IPS-18a (cell line): ENCODE results near the gene DNAJB14.

Experiments used
- H3K27ac ChIP-seq: one replicate; pipeline ENCODE4 v1.5.1; 2013; ENCODE audit warnings: low read length
- H3K27me3 ChIP-seq: one replicate; pipeline ENCODE4 v1.6.1; 2013; ENCODE audit warnings: mild to moderate bottlenecking, low read length; ENCODE audit not compliant: control insufficient read depth, insufficient read depth
- H3K36me3 ChIP-seq: one replicate; pipeline ENCODE4 v1.6.1; 2013; ENCODE audit warnings: low read depth, low read length; ENCODE audit not compliant: control insufficient read depth
- H3K4me1 ChIP-seq: one replicate; pipeline ENCODE4 v1.6.1; 2013; ENCODE audit warnings: low read depth, low read length; ENCODE audit not compliant: control insufficient read depth
- H3K4me3 ChIP-seq: one replicate; pipeline ENCODE4 v1.5.1; 2013; ENCODE audit warnings: low read length
- H3K9ac ChIP-seq: one replicate; pipeline ENCODE4 v1.6.1; 2013; ENCODE audit warnings: mild to moderate bottlenecking, low read length, moderate library complexity
- H3K9me3 ChIP-seq: one replicate; pipeline ENCODE4 v1.6.1; 2013; ENCODE audit warnings: low read depth, low read length; ENCODE audit not compliant: control insufficient read depth

The DNAJB14 gene

DNA sequence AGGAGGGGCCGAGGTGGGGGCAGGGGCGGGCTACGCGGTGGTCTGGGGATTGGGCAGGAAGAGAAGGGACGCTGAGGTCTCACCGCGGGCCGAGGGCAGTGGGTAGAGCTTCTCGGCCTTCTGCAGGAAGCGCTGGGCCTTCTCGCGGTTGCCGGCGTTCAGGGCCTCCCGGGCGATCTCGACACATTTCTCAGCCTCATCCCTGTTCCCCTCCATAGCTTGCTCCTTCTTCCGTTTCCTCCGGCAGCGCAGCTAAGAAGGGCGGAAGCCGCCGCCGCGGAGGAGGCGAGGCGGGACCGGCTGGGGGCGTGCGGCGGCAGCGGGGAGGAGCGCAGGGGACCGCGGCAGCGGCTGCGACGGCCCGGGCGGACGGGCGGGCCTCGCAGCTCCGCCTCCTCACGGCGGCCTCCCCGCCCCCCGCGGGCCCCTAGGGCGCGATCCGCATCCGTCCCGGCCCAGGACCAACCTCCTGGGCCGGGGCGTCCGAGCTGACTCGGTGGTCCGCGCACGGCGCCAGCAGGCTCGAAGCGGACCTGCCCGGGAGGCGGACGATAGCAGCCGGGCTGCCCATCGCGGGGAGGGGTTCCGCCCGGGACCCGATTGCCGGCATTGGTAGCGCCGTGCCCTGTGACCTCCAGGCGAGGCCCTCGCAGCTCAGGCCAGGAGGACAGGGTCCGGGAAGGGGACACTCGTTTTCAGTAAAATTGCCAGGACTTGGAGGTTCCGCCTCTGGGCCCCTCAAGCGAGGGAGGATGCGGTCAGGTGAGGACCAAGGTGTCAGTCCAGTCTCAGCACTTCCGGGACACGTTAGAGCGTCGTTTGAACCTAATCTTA, at the start of gene DNAJB14:
DNAJB14 (minus strand) TSS at position 263 of the 834 bp plus-strand sequence; CDS start at position 216, 47 bp downstream.
- Histone ChIP-seq H3K9ac (peak within 1 kb of the TSS; percentile 74), H3K4me3 (peak within 1 kb of the TSS; percentile 92), H3K27me3 (no peaks in the 10 kb centered on the region), H3K9me3 (no peaks in the 10 kb centered on the region), H3K27ac (peak within 1 kb of the TSS; percentile 70), H3K36me3 (peaks cover 22% of the 10 kb centered on the region), H3K4me1 (peaks cover 19% of the 10 kb centered on the region)

DNA sequence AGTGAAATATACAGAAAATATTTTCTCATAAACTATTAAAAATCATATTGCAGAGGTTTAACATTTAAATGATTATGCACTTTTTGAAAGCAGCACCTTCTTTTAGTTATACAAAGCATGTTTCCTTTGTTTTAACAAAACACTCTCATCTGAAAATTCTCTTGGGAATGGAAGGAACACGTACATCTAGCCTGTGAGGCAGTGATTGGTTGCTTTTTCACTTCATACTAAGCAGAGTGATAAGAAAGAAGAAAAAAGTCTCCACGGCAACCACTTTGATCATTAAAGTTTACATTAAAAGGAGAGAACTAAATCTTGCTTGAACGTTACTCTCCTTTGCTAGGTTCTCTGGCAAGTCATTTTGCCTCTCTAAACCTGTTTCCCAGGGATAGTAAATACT, 45.3 kb upstream of the DNAJB14 start:
- no peaks in the 10 kb centered on the region for H3K27me3 ChIP-seq
- H3K4me3 ChIP-seq: no peak overlapping the region
- no peaks in the 10 kb centered on the region for H3K9me3 ChIP-seq
- H3K9ac ChIP-seq: no peak overlapping the region
- no peaks in the 10 kb centered on the region for H3K4me1 ChIP-seq
- no peaks in the 10 kb centered on the region for H3K36me3 ChIP-seq
- H3K27ac ChIP-seq: no peak overlapping the region

DNA sequence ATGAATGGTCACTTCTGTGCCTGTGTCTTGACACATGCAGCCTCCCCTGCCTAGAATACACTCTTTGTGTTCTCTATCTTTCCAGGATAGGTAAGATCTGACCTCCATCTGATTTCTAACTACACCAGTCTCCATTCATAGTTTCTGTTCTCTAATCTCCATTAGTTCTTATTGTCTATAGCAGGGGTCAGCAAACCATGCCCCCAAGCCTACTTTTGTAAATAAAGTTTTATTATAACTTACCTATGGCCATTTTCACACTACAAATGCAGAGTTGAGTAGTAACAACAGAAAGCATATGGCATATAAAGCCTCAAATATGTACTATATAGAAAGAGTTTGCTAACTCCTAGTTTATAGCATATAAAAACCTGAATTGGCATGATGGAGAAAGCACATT, 41.3 kb upstream of the DNAJB14 start:
- H3K27ac ChIP-seq: no peak overlapping the region
- H3K9ac ChIP-seq: no peak overlapping the region
- H3K27me3 ChIP-seq: no peaks in the 10 kb centered on the region
- H3K4me1 ChIP-seq: no peaks in the 10 kb centered on the region
- H3K9me3 ChIP-seq: no peaks in the 10 kb centered on the region
- no peaks in the 10 kb centered on the region for H3K36me3 ChIP-seq
- no peak overlapping the region for H3K4me3 ChIP-seq

DNA sequence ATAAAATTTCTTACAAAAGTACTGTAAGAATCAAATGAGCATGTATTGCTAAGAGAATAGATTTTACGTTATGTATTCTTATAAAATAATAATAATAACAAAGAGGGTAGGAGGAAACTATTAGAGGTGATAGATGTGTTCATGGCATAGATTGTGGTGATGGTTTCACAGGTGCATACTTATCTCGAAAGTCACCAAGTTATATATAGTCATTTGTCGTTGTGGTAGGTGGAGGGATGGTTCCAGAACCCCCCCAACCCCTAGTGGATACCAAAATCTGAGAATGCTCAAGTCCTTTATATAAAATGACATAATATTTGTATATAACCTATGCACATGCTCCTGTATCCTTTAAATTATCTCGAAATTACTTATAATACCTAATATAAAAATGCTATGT, 40.4 kb upstream of the DNAJB14 start:
- Histone ChIP-seq H3K36me3 (no peaks in the 10 kb centered on the region), H3K4me1 (no peaks in the 10 kb centered on the region), H3K9ac (no peak overlapping the region), H3K27ac (no peak overlapping the region), H3K4me3 (no peak overlapping the region), H3K27me3 (no peaks in the 10 kb centered on the region), H3K9me3 (no peaks in the 10 kb centered on the region)

DNA sequence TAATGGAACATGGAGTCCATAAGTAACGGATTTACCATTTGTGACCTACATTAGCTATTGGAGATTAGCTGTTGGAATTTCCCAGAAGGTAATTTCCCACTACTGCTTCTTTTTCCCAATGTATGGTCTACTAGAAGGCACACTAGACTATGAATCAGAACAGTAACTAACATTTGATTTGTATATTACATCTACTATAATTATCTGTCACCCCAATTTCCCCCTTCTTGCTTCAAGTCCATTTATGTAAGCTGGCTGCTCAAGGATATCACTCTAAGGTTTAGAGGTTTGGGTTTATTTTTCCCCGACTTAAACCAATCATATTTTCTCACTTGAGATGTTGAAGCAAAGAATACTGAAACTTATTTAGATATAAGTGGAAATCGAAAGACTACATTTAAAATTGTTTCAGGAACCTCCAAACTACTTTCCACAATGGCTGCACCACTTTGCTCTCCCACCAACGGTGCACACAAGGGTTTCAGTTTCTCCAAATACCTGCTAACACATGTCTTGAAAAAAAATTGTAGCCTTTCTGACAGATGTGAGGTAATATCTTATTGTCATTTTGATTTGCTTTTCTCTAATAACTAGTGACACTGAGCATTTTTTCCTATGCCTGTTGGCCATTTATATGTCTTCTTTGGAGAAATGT, 37.0 kb upstream of the DNAJB14 start:
- H3K9ac ChIP-seq: no peak overlapping the region
- no peak overlapping the region for H3K4me3 ChIP-seq

DNA sequence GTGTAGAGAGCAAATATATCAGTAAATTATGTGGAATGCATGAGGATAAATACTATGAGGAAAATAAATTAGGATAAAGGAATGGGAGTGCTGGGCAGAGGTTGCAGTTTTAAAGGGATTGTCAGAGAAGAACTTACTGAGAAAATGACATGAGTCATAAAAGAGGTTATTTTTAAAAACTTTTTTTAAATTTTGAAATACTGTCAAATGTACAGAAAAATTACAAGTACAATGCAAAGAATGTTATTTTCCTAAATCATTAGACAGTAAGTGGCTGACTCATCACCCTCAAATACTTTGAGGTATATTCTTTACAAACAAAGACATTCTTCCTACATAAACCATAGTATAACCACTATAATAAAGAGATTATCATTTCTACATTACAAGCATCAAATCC, 33.5 kb upstream of the DNAJB14 start:
- H3K27me3 ChIP-seq: no peaks in the 10 kb centered on the region
- H3K9me3 ChIP-seq: no peaks in the 10 kb centered on the region
- H3K36me3 ChIP-seq: no peaks in the 10 kb centered on the region
- no peak overlapping the region for H3K27ac ChIP-seq
- no peak overlapping the region for H3K4me3 ChIP-seq
- no peak overlapping the region for H3K9ac ChIP-seq
- no peaks in the 10 kb centered on the region for H3K4me1 ChIP-seq

More for the DNA sequence above, 37.0 kb upstream of the DNAJB14 start:
- H3K36me3 ChIP-seq: no peaks in the 10 kb centered on the region
- H3K9me3 ChIP-seq: no peaks in the 10 kb centered on the region
- no peaks in the 10 kb centered on the region for H3K27me3 ChIP-seq
- no peaks in the 10 kb centered on the region for H3K4me1 ChIP-seq
- H3K27ac ChIP-seq: no peak overlapping the region

DNA sequence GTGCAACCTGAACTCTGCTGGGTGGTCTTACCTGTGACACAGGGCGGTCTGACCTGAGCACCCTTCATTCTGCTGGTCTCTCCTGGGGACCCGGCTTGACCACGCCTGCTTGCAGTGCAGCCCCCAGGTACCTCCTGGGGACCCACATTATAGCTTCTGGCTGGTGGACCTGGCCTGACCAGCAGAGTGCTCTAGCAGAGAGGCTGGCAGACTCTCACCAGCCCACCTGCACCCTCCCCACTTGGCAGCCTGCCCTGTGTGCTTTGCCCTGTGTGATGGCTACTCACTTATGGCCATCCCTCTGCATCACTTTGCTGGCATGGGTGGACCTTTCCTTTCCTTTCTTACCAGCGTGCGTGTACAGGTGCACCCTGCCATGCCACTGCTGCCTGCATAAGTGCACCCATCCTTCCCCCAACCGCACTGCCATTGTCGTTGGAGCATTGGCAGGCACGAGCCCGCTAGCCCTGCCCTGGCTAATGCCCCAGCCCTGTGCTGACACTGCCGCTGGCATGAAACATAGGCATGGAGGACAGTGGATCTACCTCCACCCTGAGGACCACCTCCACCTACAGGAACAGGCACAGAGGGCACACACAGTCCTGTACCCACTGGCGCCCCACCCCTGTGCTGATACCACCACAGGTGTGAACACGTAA, 25.2 kb upstream of the DNAJB14 start:
- Histone ChIP-seq H3K4me3 (no peak overlapping the region), H3K36me3 (no peaks in the 10 kb centered on the region), H3K9me3 (no peaks in the 10 kb centered on the region), H3K9ac (no peak overlapping the region), H3K4me1 (no peaks in the 10 kb centered on the region), H3K27me3 (no peaks in the 10 kb centered on the region), H3K27ac (no peak overlapping the region)

DNA sequence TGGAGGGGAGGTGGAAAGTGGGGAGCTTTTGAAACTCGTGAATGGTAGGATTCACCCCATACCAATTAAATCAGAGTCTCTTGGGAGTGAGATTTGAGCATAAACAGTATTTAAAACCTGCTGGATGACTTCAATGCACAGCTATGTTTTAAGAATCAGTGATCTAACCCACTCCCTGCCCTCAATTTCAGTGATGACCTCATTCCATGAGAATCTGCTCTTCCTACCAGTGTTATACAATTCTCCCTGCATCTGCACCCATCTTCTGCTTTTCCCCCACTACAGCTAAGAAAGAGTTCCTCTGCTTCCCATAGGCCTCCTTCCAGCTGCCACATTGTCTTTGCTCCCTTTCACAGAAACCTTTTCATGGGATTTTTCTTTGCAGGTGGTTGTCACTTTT, 21.9 kb upstream of the DNAJB14 start:
- no peak overlapping the region for H3K27ac ChIP-seq
- H3K9ac ChIP-seq: no peak overlapping the region
- H3K36me3 ChIP-seq: no peaks in the 10 kb centered on the region
- H3K27me3 ChIP-seq: no peaks in the 10 kb centered on the region
- no peak overlapping the region for H3K4me3 ChIP-seq
- H3K9me3 ChIP-seq: no peaks in the 10 kb centered on the region
- no peaks in the 10 kb centered on the region for H3K4me1 ChIP-seq

DNA sequence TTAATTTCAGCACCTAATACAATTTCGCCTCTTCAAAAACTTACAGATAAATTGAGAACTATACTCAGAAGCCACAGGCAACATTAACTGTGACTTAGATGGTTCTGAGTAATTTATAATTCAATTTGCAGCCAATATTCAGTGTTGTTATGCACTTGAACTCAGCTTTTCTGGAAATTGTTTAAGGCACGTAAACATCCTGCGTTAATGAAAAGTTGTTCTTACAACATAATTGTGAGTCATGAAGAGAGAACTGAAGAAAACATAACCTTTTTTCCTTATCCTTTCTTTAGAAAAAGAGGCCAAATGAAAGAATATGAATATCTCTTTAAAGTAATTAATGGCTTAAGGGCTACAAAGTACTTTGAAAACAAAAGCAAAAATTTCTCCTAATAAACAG, 20.3 kb upstream of the DNAJB14 start:
- Histone ChIP-seq H3K27me3 (no peaks in the 10 kb centered on the region), H3K9ac (no peak overlapping the region), H3K9me3 (no peaks in the 10 kb centered on the region), H3K36me3 (no peaks in the 10 kb centered on the region), H3K27ac (no peak overlapping the region), H3K4me3 (no peak overlapping the region), H3K4me1 (no peaks in the 10 kb centered on the region)

DNA sequence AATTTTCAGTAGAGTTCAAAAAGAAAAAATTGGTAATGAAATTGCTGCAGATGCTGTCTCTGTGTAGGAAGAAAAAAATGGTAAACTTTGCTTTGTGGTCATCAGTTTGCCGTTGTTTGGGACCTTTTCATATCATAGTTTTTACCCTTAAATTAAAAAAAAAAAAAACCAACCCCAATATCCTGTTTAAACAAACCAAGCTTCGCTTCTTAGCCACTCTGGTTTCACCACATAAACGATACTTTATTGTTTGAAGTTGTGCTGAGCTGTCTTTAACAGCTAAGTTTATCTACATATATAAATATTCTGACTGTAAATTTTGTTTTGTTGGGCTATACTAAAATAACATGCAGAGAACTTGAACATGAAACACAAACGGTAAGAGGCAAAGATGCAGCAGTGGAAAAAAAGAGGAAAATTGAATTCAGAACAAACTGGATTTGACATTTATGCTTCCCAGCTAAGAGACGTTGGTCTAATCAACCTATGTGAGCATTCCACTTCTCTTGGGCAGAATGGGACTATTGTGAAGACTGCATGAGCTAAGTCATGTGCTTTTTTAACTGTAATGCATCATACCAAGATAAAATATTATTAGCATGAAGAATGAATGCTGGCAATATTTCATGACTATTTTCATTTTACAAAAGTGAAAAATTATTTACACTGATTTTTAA, 19.4 kb upstream of the DNAJB14 start:
- H3K9me3 ChIP-seq: no peaks in the 10 kb centered on the region
- H3K4me1 ChIP-seq: no peaks in the 10 kb centered on the region
- H3K27ac ChIP-seq: no peak overlapping the region
- no peaks in the 10 kb centered on the region for H3K27me3 ChIP-seq
- no peak overlapping the region for H3K4me3 ChIP-seq
- H3K9ac ChIP-seq: no peak overlapping the region
- no peaks in the 10 kb centered on the region for H3K36me3 ChIP-seq

DNA sequence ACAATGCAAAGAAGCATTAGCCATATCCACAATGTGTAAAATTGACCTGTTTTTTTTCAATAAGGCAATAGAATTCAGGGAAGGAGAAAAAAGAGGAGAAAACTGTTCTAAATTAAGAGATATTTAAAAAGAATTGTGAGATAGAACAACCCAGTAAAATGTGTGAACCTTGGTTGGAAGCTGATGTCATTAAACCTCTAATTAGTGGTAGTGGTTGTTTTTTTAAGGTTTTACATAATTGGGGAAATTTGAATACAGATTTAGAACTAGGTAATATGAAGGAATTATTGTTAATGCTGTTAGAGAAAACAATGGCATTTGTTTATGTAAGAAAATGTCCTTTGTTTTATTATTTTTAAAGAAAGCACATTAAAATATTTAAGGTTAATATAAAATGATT, 18.8 kb upstream of the DNAJB14 start:
- H3K36me3 ChIP-seq: no peaks in the 10 kb centered on the region
- H3K9me3 ChIP-seq: no peaks in the 10 kb centered on the region
- H3K4me1 ChIP-seq: no peaks in the 10 kb centered on the region
- H3K27ac ChIP-seq: no peak overlapping the region
- H3K9ac ChIP-seq: no peak overlapping the region
- H3K27me3 ChIP-seq: no peaks in the 10 kb centered on the region
- no peak overlapping the region for H3K4me3 ChIP-seq
